Occipital lobe (tissue), 2 donors: Measurements from ENCODE around the gene PEX5L. TPM values are rescaled to one million over a fixed set of nuclear protein-coding genes. Genes with fewer than 3 reads are reported as not detected.
A peak's percentile ranks its signal among the peaks of the same experiment; 100 is the strongest.

Experiments
- DNase-seq: peaks from one replicate; lab custom pipeline; 2025; lab: John Stamatoyannopoulos, UW
- total RNA-seq: library from RNA; depleted of rRNA; stranded (reverse); fragments of >200 nt; gene quantifications from one replicate; pipeline ENCODE4 v1.2.3, GENCODE V29; 2014

PEX5L gene
- total RNA-seq, 1 donor from 2014 or later, result 49.6 TPM

GRCh38 chr3:179775416-179776122 is 261.2 kb downstream of the PEX5L start:
- DNase-seq, result no peak

GRCh38 chr3:179772297-179772696 is 264.4 kb downstream of the PEX5L start:
- no peak for DNase-seq

GRCh38 chr3:179771797-179772196 is 264.9 kb downstream of the PEX5L start:
- DNase-seq, result no peak

- no peak for DNase-seq
Observed at GRCh38 chr3:179769411-179770247, 267.1 kb downstream of the PEX5L start.

GRCh38 chr3:179768080-179768479 is 268.7 kb downstream of the PEX5L start:
- peak; percentile 12 for DNase-seq

- DNase-seq, result no peak
Observed at GRCh38 chr3:179766416-179767133, 270.2 kb downstream of the PEX5L start.

GRCh38 chr3:179765396-179765795 is 271.3 kb downstream of the PEX5L start:
- DNase-seq, result no peak

GRCh38 chr3:179760944-179761343 is 275.8 kb downstream of the PEX5L start:
- peak; percentile 2 for DNase-seq

GRCh38 chr3:179750720-179751328 is 285.9 kb downstream of the PEX5L start:
- DNase-seq, result no peak

GRCh38 chr3:179745716-179746115 is 291.0 kb downstream of the PEX5L start:
- no peak for DNase-seq

GRCh38 chr3:179745079-179745478 is 291.7 kb downstream of the PEX5L start:
- DNase-seq, result no peak
